T-helper 22 cell (primary cell): Measurements from ENCODE around the gene DSTYK.
A peak's percentile ranks its signal among the peaks of the same experiment; 100 is the strongest.
"Not testable (repeated sequence)": the region's sequence is repeated elsewhere in the genome, so short reads cannot be mapped to it uniquely, and the experiment has no call there.

Source experiments
- DNase-seq: peaks from one replicate; pipeline ENCODE4 v3.0.0-alpha.2; 2020; ENCODE audit warnings: low read depth

DSTYK gene

DNA sequence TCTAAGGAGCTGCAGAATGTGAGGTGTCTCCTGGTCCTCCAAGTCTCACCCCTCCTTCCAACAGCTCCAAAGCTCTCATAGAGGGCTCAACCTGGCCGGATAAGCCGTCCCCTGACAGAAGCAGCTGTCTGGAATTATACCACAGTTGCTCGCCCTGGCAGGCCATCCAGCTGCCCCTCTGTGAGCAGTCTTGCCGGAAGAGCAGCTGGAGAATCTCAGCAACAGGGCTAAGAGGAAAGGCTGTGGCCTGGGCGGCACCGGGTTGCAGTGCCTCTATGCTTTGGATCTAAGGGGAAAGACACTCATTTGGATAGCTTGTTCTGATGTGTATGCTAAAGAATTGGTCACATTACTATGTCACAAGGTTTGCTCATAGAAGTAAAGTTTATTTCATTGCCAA is 28.6 kb upstream of the DSTYK start:
- DNase-seq: no peak

DNA sequence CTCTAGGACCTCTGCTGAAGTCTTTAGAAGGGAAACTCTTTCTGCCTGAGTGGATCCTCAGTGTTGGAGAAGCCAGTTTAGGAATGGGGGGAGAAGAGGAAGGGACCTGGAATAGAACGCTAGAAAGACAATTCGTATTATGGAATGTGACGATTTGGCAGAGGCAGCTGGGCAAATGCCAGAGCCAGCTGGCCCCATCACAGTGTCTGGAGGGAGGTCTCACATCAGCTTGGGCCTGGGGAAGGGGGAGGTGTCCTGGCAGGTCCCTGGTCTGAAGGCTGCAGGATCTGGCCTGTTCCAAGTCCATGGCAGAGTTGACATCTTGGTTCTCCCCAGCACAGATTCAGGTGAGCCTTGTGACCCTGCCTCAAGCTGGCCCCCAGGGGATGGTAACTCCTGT is 27.6 kb upstream of the DSTYK start:
- DNase-seq: no peak

DNA sequence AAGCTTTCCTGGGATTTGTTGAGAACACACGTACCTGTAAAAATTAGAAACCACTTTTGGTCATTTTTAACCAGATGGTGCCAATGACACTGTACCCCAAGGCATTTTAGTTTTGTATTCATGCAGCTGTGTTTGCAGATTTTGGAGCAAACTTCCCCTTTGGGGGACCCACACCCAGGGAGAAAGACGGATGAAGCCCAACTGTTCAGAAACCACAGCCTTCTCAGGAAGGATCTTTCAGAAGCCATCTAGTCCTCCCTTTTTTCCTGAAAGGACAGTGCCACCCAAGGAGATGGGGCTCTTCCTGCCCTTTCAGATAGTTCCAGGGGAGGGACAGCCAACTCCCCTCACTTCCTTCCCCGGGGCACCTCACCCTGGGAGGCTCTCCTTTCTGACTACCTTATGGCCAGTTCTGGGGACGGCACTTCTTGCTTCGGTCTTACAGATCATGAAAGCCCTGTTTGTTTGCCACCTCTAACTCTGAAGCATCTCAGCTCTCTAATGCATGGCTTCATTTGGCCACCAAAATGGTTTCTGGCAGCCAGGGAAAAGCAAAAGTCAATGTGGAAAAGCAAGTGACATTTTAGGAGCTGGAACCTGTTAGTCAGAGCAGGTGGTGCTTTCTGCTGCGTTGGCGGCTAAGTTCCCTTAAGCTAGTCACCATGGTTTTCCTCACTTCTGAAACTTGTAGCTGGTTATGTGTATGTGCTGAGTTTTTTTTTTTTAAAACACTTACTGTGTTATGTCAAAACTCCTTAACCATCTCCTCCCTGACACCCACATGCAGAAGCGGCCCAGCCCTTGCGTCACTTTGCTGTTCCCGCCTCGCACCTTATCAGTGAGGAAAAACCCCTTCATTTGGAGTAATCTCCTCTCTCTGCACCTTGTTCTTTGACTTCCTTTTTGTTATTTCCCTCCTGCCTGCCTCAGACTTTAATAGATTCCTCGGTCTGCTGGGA is 26.3 kb upstream of the DSTYK start:
- no peak for DNase-seq

DNA sequence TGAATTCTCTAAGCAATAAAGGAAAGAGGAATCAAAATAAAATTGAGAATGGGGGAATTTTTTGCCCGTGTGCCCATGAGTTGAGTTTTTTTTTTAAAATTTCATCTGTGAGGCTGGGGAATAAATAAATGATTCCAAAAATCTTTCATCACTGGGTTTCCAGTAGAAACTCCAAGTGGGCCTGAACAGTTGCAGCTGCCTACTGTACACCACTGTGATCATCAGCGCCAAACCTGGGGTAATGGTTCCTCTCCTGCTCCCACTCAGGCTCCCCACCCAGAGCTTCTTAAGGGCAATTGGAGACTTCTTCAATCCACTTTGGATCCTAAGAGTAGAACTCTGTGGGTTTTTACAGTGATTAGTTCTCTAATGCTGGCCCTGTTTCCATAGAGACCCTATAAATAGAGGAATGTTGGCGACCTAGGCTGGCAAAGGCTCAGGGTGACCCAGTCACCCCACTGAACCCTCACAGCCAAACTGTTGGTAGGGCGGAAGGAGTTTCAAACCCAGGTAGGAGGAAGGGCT is 25.5 kb upstream of the DSTYK start:
- DNase-seq: no peak

DNA sequence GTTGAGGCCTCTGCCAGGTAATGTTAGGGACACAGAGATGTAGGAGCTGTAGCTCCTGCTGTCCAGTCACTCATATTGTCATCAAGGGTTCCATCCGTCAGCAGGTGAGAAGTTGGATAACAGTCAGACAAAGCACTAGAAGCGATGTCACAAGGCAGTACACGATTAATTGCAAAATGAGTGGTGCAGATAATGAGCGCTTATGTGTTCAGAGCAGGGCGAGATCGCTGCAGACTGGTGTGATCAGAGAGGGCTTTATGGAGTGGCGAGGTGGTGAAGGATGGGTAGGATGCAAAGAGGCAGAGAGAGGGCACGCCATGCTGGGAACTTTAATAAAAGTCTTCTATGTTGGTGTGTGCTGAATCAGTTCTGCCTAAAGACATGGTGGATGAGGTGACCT is 25.0 kb upstream of the DSTYK start:
- no peak for DNase-seq

DNA sequence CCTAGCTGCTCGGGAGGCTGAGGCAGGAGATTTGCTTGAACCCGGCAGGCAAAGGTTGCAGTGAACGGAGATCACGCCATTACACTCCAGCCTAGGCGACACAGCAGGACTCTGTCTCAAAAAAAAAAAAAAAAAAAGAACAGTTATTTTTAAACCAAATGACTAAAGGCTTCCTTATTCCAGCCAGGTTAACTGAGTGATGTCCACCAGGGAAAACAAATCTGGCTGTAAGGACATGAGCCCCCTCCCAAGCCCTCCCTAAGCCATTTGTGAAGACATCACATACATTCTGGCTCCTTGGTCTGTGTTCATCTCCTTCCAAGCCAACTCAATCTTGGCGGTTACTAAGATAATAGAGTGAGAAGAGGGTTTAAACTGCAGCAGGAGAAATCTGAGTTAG is 24.4 kb upstream of the DSTYK start:
- no peak for DNase-seq

DNA sequence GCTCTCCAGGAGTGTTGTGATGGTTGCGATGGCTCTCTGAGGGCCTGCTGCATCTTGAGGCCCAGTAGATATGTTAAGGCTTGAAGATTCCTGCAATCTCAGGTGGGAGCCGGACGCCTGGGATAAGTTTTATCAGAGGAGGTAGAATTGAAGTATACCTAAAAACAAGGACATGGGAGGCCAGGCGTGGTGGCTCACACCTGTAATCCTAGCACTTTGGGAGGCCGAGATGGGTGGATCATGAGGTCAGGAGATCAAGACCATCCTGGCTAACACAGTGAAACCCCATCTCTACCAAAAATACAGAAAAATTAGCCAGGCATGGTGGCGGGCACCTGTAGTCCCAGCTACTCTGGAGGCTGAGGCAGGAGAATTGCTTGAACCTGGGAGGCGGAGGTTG is 22.5 kb upstream of the DSTYK start:
- not testable (repeated sequence) for DNase-seq

DNA sequence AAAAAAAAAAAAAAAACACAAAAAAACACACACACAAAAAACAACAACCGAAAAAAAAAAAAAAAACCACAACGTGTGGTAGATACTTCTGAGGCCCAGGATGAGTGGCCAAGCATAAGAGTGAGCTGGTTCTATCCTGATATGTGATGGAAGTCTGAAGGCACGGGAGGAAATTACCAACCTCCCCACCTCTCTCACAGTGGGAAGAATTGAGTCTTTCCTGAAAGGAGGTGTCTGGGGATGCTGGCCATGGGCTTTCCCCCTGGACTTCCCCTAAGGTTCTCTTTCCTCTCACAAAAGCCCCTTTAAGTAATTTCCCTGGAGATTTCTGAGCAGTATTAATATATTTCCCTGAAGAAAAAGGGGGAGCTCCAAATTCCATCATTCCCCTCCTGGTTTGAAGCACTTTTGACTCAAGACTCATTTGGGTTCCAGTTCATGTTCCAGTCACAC is 21.5 kb upstream of the DSTYK start:
- DNase-seq: no peak

DNA sequence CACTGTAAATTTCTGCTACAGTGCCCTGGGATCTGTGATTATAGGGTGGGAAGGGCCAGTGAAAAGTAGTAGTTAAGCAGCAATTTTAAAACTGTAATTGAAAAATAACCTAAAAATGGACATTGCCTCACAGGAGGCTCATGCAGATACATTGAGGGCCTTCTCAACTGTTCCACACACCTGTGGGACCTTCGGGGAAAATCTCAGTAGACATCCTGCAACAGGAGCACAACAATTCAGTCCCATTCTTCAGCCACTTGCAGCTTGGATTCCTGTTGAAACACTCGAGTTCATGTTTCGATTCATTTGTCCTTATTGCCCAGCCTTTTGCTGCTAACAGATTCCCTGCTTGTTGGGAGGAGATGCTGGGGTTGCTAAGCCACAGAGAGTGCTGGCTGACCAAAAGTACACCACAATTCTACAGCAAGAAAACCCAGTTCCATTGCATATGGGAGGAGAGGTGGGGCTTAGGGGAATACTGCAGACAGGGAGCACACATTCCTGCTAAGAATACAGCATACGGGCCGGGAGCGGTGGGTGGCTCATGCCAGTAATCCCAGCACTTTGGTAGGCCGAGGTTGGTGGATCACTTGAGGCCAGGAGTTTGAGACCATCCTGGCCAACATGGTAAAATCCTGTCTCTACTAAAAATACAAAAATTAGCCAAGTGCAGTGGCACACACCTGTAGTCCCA is 20.8 kb upstream of the DSTYK start:
- no peak for DNase-seq

DNA sequence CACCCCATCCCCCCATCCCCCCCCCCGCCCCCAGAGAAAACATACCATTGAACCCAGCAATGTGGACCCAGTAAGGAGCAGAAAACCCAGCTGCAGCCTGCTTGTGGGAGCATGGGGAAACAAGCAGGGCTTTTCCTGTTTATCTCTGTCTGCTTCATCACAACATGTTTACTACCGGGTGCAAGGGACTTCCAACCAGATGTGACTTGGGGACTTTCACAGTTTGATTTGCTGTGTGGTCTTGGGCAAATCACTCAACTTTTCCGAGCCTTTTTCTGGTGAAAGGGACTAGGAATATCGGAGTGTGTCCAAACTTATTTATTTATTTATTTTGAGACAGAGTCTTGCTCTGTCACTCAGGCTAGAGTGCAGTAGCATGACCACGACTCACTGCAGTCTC is 19.5 kb upstream of the DSTYK start:
- no peak for DNase-seq

DNA sequence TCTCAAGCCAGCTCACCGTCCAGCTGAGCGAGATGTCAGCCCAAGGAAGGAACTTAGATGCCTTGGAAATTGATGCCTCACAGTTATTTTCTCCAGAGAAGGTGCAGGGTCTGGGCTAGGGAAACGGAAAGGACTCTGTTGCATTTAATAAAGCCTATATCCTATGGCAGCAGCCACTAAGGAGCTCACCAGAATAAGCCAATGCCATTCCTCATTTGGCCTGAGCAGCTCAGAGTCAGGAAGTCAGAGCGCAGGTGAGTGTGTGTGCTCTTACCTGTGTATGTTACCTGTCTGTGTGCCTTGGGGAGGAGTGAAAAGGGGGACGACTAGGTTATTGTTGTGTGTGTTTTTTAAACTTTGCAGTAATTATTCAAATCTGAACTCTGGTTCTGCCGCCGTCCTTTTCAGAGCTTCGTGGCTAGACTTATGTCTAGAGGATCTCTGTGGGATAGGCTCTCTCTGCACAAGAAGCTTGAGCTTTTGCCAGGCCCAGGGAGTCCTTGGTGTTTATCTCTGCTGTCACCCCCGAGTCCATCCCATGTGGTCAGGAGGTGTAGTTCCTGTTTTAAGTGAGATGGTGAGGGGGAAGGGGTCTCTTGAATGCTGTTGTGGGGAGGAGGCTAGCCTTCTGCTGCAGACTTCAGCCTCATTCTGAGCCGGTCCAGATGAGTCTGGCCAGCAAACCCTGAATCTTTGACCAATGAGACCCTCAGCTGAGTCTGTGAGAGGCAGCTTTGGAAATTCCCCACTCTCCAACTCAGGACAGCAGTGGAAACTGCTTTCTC is 18.6 kb upstream of the DSTYK start:
- no peak for DNase-seq

DNA sequence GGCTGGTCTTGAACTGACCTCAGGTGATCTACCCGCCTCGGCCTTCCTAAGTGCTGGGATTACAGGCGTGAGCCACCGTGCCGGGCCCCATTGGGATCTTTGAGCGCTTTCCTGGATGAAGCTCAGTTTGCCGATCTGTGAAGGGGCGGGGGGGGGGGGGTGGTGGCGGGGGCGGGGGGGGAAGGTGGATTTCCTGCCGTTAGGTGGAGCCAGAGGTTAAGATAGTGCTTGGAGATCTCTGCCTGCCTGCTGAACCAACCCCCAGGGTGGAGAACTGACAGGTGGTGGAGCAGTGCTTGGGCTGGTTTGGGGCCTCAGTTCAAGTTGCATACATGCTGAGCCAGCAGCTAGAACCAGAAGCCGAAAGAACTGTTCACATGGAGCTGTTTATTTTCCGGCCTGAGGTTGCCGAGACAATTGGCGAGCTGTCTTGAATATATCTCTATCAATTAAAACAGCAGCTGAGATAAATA is 17.9 kb upstream of the DSTYK start:
- DNase-seq: peak; percentile 41

DNA sequence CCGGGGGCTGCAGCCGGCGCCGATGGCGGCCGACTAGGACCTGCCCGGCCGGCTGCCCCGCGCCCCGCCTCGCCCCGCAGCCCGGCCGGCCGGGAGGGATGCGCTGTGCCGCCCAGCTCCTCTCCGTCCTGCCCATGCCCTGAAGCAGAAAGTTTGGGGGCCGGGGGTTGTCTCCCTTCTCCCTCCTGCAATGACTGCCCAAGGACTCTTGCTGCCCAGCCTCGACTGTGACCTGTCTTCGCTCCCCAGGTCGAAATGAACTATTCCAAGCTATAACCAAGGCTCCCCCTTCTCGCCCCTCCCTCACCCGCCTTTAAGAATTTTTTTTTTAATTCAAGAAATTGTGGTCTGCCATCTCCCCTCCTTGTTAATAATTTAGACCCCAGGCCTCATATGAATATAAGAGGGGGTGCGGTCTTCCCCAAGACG is 16.6 kb upstream of the DSTYK start:
- DNase-seq: no peak

DNA sequence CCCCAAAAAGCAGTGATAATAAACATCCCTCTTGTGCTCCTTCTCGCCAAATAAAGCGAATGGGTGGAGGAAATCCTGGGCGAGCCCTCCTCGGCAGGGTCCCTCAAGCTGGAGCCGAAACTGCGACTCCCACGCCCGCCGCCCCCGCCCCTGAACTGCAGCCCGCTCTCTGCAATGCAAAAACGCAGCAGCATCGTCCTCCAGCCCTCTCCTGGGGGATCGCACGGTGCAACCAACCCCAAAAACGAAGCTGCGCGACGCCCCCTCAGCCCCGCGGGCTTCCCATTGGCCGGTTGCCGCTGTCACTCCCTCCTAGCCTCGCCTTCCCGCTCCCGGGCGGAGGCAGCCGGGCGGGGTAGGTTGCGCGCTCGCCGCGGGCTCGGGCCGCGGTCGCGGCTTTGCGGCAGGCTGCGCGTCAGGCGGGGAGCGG is 16.1 kb upstream of the DSTYK start, which contains the start of gene TMCC2:
Gene TMCC2, plus strand, starts transcription at position 363 of the 430 bp plus-strand sequence. CDS start 619 bp downstream, outside the sequence.
- DNase-seq: peak; percentile 63

DNA sequence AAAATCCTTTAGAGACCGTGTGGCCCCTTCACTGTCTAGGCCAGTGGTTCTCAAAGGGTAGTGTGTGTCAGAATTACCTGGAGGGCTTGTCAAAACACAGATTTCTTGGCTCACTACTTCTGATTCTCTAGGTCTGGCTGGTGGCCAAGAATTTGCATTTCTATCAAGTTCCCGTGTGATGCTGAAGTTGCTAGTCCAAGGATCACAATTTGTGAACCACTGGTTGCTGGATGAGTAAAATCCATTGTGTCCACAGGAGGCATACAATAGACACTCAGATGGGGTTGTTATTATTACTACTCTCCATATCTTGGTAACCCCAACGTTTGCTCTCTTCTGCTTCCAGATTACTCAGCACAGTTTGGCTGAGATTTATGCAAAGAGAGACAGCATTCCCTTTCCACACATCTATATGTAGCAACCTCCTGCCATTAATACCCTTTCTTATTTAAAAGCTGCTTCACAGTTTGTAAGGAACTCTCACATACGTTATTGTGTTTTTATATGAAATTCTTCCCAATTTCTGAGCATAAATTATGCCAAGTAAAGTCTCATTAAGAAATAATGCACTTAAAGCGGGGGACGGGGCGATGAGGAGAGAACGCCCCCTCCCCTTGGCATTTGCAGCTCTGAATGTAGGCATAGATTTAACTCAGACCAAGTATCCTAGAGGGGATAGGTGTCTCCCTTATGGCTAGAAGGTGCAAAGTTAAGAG is 15.5 kb upstream of the DSTYK start:
- no peak for DNase-seq

DNA sequence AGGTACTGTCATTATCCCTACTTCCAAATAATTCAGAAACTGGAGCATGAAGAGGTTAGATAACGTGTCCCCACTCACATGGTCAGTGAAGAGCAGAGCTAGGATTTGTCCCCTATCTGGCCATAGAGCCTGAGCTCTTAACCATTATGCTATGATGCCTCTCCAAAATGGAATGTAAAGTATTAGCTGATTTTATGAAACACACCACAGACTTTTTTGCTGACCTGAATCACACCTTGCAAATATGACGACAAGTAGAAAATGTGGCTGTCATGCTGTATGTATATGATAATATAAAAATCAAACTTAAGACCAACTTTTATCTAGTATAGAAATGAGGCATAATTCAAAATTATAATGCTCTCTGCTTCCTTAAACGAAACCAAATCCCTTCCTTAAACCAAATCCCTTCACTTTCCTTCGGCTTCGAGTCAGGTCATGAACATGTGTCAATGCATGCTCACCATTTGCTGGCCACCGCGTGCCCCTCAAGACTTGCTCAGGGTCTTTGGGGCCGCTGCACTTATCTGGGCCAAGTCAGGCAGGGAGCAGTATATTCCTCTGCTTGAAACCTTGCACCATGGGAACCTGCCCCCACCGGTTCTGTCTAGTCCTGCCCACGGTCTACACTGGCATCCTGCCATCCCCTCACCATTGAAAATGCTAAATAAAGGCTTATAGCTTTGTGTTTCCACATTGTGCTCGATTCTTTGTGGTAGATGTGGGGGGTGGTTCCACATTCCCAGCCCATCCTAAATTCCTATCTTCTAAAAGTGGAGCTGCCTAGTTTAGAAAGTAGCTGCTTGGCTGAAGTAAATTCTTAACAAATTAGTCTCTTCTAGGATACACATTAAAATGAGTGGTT is 14.6 kb upstream of the DSTYK start:
- DNase-seq: no peak

DNA sequence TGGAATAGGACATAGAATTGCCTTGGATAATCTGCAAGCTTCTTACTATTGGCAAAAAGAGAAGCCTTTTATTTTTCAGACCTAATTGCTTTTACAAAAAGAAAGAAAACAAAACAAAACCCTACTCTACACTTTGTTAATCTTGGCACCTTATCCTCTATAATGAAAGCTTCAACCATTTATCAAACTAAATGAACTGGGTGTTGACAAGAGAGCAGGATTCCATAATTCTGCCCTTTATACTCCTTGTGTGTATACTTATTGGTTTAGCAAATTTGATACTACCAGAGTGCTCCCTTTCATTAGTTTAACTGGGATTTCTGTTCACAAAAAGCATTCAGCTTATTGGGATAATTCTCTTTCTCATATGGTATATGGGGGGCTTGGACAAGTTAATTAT is 13.2 kb upstream of the DSTYK start:
- DNase-seq: no peak

DNA sequence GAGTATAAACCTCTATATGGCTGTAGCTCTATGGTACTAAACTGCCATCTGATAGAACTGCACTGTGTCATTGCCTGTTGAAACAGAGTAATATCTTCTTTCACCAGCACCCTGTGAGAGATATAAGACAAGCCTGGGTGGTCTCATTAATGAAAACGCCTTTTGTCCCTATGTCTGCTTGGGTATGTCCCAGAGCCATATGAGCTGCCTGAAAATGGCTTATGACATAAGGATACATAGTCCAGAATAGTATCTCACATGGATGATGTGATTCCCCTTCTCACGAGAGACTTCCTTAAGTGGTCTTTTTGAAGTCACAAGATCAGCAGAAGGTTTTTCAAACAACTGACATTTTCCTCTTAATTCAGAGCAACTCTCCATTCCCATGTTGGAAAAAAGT is 8.9 kb upstream of the DSTYK start:
- DNase-seq: no peak

DNA sequence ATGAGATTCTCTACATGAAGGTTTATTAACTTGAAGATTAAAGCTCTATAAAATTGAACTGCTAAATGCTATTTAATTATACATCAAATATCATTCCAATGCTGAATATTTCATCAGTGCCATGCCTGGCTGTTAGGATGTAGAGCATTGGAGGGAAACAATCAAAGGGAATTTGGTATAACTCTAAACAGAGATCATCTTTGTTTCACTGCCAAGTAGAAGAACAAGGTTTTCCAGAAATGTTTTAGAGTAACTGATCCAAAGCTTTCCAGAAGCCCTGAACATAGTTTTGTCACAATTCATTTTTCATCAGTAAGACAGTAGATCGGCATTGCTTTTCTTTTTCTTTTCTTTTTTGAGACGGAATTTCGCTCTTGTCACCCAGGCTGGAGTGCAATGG is 5.9 kb upstream of the DSTYK start:
- DNase-seq: no peak

DNA sequence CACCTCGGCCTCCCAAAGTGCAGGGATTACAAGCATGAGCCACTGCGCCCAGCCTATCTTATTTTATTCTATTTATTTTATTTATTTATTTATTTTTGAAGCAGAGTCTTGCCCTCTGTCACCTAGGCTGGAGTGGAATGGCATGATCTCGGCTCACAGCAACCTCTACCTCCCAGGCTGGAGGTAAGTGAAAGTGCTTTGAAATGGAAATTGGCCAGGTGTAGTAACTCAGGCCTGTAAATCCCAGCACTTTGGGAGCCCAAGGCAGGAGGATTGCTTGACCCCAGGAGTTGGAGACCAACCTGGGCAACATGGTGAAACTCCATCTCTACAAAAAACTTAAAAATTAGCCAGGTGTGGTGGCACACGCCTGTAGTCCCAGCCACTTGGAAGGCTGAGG is 5.1 kb upstream of the DSTYK start:
- no peak for DNase-seq
